DLD1 (cell line): ENCODE data around the gene NMT1.
"Not testable (repeated sequence)": the region's sequence is repeated elsewhere in the genome, so short reads cannot be mapped to it uniquely, and the experiment has no call there.

Experiments
- in situ Hi-C: cut with HindIII; loops from 2 replicates; pipeline ENCODE4 v1.10.0; 2017; ENCODE audit warnings: low sequenced_read_pairs

Gene NMT1

DNA sequence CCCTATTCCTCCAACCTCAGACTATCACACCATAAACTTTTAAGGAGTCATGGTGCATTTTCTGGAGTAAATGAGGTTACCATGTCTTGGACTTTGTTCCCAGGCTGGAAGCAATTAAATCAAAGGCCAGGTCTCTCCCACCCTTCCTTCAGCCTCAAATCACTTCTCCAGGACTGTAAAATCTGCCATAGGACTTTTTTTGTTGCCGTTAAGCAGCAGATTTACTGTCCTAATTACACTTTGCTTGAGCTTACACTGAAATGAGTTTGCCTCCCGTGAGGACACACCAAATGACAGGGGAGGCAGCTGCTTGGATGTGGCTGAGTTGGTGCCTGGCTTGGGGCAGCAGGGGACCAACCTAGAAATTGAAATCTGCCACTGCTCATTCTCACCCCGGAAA is 24.4 kb upstream of the NMT1 start:
- in situ Hi-C loops = no loop called here

DNA sequence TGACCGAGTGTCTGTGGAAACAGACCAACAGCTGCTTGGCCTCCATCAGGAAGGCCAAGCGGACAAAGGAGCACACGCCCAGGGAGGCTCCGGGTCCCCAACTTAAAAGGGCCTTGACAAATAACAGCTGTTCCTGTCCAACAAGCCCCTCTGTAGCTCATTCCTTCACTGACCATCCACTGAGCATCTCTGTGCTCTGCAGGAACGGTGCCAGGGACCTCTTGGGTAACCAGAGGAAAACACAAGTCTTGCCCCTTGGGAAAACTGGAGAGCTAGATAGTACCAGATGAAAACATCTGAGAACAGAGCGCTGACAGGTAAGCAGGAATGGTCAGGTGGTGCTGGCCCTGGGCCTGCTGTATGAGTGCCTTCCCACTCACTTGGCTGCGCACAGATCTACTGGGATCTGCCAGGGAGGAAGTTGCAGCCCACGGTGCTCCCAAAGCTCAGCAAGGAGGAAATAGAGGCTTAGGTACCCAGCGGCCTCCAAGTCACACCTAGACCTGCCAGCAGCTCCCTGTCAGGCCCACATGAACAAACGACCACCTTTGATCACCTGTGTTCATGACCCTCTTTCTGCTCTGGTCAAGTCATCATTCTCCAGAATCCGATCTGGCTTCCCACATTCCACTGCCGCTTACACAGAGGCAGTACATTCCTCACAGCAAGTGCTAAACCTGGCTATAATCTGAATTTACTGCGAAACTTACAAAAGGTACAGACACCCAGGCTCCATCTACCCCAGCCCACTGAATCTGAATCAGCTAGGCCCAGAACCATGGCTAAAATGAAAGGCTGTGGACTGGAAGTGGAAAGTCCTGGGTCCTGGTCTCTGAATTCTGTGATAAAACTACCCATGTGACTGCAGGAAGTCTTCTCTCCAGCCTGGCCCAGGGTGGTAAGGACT is 22.1 kb upstream of the NMT1 start:
- in situ Hi-C loops = no loop called here

DNA sequence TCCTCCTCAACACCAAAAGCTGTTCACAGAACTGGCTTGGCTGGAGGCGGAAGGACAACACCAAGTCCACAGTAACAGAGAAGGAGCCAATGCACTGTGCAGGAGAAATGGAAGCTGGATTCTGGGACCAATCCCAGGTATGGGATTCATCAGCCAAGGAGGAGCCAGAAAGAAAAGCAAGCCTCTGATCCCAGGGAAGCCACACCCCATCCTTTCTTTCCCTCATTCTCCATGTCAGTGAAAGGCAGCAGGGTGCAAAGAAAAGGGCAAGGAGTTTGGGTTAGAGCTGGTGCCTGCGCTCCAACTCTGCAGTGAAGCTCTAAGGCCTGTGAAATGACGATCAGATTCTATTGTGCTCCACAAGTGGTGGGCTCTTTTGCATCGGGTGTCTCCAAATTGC is 20.7 kb upstream of the NMT1 start:
- in situ Hi-C loops = no loop called here

DNA sequence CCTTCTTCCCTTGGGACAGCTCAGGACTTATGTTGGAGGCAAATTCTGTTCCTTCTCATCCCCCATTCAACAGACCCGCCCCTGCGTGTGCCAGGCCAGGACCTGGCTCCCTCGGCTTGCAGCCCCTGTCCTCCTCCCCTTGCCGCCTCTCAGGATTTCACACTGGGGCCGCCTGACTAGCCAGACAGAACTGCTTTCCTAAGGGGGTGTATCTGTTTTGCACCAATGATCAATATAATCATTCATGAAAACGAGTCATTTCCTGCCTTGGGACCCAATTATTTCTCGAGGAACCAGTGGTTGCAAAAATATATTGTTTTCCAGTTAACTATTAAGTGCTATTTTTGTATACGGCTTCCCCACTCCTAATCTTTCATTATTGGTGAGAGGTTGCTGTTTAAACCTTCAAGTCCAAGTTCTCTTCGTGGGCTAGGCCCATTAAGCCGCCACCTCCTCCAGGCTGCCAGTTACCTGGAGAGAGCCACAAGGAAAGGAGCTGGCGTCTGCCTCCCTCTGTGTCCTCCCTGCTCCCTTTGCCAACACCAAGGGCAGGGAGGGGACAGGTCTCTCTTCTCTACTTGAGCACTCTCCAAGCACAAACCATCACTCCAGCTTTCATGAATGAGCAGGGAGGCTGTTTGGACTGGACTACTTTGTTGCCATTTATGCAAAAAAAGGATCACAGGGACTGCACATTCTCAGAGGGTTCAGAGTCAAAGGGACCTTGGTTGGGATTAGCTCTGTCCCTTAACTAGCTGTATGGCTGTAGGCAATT is 18.6 kb upstream of the NMT1 start:
- in situ Hi-C loops = no loop called here

DNA sequence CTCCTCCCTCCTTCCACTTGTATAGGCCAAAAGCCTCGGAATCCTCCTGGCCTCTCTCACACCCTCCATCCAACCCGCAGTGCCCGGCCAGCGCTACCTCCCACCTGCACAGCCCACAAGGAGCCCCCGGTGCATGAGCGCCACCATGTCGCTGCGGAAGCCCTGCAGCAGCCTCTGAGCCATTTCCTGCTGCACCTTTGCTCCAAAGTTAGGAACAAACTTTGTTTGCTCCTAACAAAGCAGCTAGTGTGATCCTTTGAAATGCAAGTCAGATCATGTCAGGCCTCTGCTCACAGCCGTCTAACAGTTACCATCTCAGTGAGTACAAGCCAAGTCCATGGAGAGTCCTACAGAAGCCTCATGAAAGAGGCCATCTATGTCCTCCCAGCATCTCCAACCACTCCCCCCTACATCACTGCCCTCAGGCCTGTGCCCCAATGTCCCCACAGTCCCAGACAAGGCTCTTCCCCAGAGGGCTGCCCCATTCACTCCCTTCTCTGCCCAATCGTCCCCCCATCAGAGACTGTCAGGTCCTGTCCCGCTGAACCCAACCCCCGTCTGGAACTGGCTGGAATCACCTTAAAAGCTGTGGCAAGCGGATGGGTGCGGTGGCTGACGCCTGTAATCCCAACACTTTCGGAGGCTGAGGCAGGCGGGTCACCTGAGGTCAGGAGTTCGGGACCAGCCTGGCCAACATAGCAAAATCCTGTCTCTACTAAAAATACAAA is 17.1 kb upstream of the NMT1 start:
- in situ Hi-C loops = no loop called here

DNA sequence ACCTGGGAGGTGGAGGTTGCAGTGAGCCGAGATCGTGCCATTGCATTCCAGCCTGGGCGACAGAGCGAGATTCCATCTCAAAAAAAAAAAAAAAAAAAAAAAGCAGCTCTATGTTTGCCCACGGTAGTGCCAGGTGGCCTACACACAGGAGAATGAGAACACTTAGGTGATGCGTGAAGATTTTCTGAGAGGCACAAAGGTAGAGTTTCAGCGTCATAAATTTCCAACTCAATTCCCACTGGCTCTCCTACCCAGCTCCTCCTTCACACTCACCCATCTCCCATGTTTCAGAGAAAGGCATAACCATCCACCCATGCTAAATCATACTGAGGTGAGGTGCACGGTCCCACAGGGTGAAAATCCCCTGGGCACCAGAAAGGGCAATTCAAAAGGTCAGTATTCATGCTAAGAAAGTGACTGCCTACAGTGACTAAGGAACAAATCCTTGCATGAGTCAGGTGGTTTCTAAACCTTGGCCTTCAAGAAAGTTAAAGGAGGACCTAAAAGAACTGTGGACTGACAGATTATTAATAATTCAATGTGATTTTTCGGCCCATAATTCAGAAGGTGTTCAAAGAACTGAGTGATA is 14.5 kb upstream of the NMT1 start:
- in situ Hi-C loops = no loop called here

DNA sequence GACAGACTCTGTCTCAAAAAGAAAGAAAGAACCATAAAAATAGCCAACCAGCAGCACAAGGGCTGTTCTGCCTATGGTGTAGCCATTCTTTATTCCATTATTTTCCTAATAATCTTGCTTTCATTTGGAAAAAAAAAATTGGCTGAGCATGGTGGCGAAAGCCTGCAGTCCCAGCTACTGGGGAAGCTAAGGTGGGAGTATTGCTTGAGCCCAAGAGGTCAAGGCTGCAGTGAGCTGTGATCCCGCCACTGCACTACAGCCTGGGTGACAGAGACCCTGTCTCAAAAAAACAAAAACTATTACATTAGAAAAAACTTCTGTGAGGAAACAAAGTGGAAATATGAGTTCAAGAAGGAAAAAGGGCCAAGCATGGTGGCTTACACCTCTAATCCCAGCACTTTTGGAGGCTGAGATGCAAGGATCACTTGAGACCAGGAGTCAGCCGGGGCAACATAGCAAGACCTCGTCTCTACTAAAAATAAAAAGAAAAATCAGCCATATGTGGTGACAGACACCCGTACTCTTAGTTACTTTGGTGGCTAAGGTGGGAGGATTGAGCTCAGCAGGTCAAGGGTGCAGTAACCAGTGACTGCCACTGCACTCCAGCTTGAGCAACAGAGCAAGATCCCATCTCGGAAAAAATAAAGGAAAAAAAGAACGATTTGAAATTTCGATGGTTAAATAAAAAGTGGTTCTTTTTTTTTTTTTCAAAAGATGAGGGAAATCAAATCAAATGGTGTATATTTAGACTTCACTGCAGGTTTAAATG is 12.1 kb upstream of the NMT1 start:
- in situ Hi-C loops = no loop called here

DNA sequence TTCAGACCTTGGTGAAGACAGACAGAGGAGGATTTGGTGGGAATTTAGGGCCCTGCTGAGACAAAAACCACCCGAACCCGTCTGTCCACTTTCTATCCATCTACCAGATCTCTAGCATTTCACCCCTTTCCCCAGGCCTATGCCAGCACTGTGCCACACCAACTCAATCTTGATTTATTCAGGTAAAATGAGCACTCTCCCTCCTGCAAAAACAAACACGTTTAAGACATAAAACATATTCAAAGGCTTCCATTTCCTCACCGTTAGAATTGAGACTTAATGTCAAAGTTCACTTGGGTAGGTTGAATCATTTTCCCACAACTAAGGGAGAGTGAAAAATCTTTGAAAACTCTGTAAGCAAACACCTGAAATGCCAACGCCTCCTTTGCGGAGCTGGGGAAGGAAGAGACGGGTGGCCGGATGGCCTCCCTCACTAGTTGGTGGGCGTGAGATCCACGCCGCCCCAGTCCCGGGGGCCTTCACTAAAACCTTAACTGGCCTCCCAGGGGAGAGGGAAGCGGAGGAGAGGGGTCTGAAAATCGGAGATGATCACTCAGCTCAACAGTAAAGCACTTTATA is 10.5 kb upstream of the NMT1 start:
- in situ Hi-C loops = no loop called here

DNA sequence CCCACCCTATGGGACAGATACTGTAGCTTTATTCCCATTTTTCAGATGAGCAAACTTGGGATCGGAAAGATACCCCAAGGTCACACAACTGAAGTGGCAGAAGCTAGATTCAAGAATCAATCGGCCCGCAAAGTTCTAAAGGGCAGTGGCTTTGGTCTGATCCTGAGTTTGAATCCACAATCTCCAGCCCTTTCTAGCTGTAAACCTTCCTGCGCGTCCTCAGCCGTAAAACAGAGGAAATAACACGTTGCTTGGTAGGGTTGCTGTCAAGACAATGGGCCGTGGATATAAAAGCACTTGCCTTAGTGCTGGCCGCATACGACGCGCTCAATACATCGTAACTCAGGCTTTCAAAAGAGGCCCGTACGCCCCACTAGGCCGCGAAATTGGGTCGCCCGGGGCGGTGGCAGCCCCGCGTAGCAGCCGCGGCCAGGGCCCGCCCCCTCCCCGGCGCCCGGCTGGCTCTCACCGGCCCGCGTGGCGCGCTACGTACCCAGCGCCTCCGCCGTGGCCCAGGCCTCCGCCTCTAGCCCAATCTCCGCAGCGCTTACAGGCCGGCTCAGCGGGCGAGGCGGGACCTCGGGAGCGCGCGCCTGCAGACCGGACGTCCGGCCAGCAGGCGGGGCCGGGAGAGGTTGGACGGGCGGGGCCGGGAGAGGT is 9.9 kb upstream of the NMT1 start, which contains the start of gene DCAKD:
DCAKD (minus strand) TSS at position 573 of the 660 bp plus-strand sequence. CDS start 16,747 bp downstream, outside the sequence.
- in situ Hi-C loops = no loop called here

DNA sequence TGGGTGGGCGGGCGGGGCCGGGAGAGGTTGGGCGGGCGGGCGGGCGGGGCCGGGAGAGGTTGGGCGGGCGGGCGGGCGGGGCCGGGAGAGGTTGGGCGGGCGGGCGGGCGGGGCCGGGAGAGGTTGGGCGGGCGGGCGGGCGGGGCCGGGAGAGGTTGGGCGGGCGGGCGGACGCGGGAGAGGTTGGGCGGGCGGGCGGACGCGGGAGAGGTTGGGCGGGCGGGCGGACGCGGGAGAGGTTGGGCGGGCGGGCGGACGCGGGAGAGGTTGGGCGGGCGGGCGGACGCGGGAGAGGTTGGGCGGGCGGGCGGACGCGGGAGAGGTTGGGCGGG is 9.4 kb upstream of the NMT1 start:
- in situ Hi-C loops = not testable (repeated sequence)

DNA sequence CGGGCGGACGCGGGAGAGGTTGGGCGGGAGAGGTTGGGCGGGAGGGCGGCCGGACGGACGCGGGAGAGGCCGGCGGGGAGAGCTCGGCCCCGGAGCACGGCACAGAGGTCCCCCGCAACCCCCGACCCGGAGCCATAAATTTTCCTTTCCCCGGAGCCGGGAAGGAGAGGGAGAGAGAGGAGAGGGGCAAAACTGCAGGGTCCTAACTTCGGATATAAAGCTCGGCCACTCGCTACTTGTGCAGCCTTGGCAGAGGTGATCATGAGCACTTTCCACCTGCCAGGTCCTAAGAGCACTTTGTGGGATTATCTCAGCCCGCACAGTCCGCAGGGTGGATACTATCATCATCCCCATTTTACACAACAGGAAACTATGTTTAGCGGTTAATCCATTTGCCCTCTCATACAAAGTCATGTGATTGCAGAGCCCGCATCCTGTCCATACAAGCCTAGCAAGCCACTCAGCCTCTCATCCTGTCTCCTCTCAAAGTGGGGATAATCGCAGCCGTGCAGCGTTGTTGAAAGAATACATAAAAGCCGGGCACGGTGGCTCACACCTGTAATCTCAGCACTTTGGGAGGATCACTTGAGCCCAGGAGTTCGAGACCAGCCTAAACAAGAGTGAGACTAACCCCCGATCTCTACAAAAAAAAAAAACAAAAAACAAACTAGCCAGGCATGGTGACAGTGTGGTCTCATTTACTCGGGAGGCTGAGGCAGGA is 8.9 kb upstream of the NMT1 start:
- in situ Hi-C loops = no loop called here

DNA sequence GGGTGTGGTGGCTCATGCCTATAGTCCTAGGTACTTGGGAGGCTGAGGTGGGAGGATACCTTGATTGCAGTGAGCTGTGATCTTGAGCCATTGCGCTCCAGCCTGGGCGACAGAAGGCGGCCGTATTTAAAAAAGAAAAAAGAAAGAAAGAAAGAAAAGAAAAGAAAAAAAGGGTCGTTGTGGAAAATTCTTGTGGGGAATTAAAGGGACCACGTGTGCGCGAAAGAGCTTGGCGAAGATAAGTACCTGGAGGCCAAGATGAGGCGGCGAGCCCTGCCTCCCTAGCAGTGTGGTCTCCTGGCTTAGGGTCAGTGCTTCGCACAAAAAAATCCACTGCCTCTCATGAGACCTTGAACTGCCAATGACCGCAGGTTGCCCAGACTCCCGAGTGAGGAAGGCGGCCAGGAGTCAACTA is 728 bp upstream of the NMT1 start:
- in situ Hi-C loops = no loop called here

DNA sequence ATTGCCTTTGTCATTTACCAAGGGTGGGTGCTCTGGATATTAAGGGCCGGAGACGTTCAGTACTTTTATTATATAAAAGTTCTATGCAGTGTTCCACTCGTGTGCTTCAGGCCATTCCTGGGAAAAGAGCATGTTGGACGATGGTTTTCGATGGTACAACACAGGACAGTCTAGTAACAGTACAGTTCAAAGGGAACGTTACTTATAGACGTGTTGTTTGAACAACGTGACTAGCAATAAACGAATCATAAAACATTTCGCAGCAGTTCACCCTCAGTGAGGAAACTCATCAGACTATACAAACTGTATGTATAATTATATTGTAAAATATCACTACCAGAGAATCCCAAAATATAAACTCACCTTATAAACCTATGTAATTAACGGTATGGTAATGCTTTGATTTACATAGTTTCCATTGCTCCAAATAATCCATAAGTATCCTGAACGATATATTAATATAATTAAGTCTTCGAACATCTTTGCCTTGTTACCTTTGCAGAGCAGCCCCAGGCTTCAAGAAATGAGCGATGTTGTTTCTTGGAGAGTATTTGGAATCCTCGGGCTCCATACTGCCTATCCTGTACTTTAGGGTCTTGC is 589 bp downstream of the NMT1 start:
- in situ Hi-C loops = no loop called here

DNA sequence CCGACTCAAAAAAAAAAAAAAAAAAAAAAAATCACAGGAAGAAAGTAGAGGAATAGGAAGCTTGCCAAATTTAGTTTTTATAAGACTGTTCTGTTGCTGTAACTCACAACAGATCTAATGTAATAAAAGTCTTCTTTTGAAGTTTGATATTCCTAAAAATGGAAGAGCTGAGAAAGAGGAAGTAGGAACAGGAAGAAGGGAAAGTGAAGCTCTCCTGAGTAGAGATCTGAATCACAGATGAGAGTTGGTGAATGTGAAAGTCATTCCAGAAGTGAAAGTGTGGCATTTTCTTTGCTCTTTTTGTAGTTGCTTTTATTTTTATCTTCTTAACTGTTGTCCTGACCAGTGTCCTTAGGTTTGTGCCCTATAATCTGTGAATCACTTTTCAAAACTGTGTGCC is 2.1 kb downstream of the NMT1 start:
- in situ Hi-C loops = no loop called here

DNA sequence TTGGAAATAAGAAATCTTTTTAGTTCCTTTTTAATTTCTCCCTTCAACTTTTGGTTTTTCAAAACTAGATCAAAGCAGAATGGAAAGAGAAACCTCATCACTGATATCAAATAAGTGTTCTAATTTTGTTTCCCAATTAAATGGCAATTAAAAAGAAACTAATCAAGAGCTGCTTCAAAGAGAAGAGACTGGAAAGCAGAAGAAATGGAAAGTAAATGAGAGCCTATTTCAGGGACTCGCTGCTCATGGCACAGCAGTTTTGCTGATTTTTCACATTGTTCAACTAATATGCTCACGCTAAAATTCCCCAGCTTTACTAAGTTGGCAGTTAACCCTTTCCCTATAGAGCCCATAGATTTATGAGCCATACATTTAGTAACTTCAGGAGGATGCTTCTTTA is 6.5 kb downstream of the NMT1 start:
- in situ Hi-C loops = no loop called here

DNA sequence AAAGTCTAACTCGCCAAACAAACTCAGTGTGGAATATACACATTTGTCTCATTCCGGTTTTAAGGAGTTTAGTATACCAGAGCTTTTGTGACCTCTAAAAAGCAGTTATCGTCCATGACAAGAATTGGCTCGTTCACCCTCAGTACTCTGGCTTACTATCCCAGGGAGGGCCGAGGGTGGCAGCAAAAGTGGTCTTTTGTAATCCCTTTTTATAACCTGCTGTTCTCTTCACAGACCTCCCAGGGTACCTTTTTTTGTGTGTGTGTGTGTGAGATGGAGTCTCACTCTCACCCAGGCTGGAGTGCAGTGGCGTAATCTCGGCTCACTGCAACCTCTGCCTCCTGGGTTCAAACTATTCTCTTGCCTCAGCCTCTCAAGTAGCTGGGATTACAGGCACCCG is 8.9 kb downstream of the NMT1 start:
- in situ Hi-C loops = no loop called here

DNA sequence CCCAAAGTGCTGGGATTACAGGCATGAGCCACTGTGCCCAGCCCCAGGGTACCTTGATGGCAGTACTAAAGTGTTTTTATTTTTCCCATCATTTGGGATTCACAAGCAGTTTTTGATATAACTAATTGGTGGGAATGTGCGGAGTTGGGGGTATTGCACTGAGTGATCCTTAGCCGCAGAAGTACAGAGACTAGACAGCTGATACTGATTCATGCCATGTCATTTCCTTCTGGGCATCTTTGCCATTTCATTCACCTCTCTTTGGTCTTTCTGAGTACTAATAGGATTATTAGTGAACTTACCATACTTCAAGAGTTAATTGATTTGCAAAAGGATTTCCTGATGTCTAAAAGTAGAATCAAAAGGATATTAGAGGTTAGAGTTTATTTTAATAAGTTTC is 9.7 kb downstream of the NMT1 start:
- in situ Hi-C loops = no loop called here

DNA sequence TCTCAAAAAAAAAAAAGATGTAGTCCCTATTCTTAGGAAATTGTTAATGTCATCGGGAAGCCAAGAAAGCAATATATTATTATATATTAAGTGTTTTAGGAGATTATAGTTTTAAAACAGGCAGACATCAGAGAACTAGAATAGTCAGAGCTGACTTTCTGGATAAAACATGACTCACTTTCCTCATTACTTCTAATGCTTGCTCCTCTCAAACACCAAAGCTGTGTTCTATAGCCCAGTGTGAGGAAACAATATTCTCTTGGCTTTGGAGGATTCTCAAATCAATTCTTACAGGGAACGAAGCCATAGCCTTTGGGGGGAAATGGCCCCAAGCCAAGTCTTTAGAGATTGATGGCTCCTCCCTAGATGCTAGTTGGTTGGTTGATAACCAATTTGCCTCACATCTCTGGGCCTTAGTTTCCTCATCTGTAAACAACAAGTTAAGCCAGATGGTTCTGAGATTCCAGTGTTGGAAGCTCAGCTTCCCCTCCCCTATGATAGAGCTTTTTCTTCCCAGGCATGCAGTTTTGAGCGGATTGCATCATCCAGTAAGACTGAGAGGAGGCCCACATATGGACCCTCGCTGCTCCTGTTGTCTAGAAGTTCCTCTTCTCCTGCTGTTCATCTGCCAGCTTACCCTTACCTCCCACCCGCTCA is 12.4 kb downstream of the NMT1 start:
- in situ Hi-C loops = no loop called here
